ENCODE results near the gene ABAT.
"Not testable (repeated sequence)": the region's sequence is repeated elsewhere in the genome, so short reads cannot be mapped to it uniquely, and the experiment has no call there.

The ABAT gene

GRCh38 chr16:8682551-8683259, 8.3 kb downstream of the ABAT start:
- DNase-seq = no peak

GRCh38 chr16:8683640-8684039, 9.2 kb downstream of the ABAT start:
- DNase-seq = no peak

GRCh38 chr16:8685617-8686016, 11.2 kb downstream of the ABAT start:
- DNase-seq = no peak

- DNase-seq = no peak
These were observed 11.7 kb downstream of the ABAT start for GRCh38 chr16:8686031-8686621.

GRCh38 chr16:8686879-8687278, 12.5 kb downstream of the ABAT start:
- DNase-seq = no peak

GRCh38 chr16:8689686-8690085, 15.3 kb downstream of the ABAT start:
- no peak for DNase-seq

GRCh38 chr16:8691728-8692127, 17.3 kb downstream of the ABAT start:
- no peak for DNase-seq

- no peak for DNase-seq
These were observed 20.6 kb downstream of the ABAT start for GRCh38 chr16:8694795-8695728.

GRCh38 chr16:8696880-8697279, 22.5 kb downstream of the ABAT start:
- DNase-seq = no peak

- no peak for DNase-seq
These were observed 23.5 kb downstream of the ABAT start for GRCh38 chr16:8697965-8698364.

- no peak for DNase-seq
These were observed 29.3 kb downstream of the ABAT start for GRCh38 chr16:8703693-8704092.

GRCh38 chr16:8704098-8704497, 29.7 kb downstream of the ABAT start:
- DNase-seq = no peak

GRCh38 chr16:8705100-8705822, 30.8 kb downstream of the ABAT start:
- not testable (repeated sequence) for DNase-seq

- DNase-seq = no peak
These were observed 34.1 kb downstream of the ABAT start for GRCh38 chr16:8708536-8708935.

- DNase-seq = no peak
These were observed 38.4 kb downstream of the ABAT start for GRCh38 chr16:8712589-8713361.

- no peak for DNase-seq
These were observed 39.3 kb downstream of the ABAT start for GRCh38 chr16:8713635-8714172.

- no peak for DNase-seq
These were observed 39.8 kb downstream of the ABAT start for GRCh38 chr16:8714174-8714573.

- no peak for DNase-seq
These were observed 40.4 kb downstream of the ABAT start for GRCh38 chr16:8714807-8715206.

- no peak for DNase-seq
These were observed 41.6 kb downstream of the ABAT start for GRCh38 chr16:8716052-8716451.

- DNase-seq = no peak
These were observed 42.2 kb downstream of the ABAT start for GRCh38 chr16:8716592-8716991.

- DNase-seq = no peak
These were observed 43.1 kb downstream of the ABAT start for GRCh38 chr16:8717469-8717868.

- no peak for DNase-seq
These were observed 43.5 kb downstream of the ABAT start for GRCh38 chr16:8717892-8718415.

Data from SW 1271 (cell line).